HG02623 (cell line): ENCODE data around the gene ACTN1.

Experiments used
- ATAC-seq: cut with Tn5 transposase; IDR thresholded peaks from one replicate; pipeline ENCODE4 v1.9.1; 2021; ENCODE audit warnings: moderate library complexity; ENCODE audit not compliant: unreplicated experiment

ACTN1 gene

DNA sequence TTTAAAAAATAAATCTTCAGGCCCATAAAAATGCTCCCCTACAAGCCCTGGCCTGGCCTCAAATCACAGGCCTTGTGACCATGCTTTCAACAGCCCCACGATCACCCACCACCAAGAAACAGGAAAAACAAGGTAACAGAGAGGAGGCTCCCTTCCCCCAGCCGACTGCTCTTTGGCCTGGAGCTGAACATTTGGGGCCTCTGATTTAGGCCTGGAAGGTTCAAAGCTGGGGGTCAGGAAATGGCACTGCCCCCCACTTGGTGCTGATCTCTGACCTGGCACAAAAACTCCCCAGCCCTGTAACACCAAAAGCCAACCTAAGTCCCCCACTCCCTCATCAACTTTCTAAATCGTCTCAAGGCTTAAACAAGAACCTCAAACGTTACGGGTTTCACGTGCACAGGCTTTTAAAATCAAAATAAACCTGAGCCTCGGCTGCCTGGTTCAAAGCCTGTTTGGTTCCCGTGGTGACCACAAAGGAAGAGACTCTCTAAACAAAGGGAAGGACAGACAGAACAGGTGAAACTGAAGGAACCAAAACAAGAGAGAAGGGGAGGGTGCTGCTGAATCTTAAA, 9.0 kb downstream of the ACTN1 start:
- ATAC-seq, result no peak

DNA sequence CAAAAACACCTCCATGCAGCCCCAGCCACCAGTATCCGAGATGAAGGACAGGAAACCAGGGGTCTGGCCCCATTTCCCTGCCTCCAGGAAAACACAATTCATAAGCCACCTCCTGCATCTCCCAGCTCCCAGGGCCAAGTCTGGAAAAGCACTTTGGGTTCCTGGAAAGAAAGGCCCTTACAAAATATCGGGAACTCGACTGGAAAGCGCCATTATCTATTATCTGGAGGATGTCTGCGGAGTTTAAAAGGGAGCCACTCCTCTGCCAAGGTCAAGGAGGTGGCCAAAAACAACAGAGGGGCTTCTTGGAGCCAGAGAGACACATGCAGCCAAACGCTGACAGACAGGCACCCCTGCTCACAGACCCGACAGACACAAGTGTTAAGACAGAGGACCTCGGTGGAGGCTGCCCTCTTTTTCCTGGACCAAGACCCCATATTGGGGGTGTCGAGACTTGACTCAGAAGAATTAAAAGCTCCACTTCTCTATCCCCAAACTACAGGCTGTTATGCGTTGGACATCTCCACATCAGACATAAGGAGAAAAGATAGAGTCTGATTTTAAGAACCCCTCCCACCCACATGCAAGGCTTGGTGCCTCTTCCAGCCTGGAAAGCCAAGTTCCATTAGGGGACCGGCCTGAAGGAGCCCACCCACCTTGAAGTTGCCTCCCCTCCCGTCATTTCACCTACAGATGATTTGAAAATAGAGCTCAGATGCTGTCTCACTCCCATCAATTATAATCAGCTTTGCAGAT, 9.6 kb downstream of the ACTN1 start:
- ATAC-seq, result no peak

DNA sequence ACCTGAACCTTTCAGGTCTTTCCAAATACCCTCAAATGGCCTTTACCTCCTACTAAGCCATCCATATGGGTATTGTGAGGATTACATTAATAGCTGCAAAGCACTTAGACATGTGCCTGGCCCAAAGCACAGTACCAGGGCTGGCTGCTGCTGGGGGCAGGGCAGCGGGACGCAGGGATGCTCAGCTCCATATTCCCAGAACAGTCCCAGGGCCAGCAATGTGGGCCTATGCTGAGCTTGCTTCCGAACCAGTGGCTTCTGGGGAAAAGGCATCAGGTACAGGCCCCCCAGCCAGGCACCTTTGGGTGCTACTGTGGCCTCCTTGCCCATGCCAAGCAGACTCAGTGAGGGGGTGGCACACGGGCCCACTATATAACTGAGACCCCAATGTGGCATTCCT, 10.4 kb downstream of the ACTN1 start:
- no peak for ATAC-seq

DNA sequence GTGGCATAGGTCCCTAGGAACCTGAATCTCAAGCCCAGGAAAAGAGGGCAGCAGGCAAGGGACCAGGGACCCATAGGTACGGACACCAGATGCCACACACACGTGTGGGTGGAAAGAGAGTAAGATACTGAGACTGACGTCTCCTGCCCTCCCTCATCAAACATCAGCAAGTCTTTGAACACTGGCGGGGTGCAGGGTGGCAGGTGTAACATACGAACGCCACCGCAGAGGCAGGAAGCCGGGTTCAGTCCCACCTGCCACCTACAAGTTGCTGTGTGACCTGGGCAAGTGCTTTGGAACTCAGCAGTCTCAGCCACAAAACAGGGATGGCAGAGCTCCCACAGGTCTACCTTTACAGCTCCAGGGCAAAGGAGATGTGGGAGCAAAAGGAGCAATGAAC, 11.1 kb downstream of the ACTN1 start:
- ATAC-seq, result no peak

DNA sequence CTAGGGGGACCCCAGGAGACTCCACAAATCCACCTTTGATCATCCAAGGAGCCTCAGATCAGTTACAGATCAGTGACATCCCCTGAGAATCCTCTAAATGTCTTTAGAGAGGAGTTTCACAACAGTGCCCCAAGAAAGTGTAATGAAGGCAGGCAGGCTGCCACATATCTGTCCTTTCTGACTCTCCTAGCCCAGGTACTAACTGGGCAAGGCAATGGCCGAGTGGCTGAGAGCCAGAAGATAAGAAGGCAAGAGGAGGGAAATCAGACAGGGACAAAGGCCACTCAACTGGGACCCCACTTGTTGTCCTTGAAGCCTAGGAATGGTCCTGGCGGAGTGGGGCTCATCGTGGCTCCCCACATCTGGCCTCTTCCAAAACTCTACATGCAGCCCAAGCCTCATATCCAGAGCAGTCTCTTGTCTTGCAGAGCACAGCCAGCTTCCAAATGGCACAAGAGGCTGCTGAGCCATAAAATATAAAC, 11.6 kb downstream of the ACTN1 start:
- ATAC-seq, result no peak

DNA sequence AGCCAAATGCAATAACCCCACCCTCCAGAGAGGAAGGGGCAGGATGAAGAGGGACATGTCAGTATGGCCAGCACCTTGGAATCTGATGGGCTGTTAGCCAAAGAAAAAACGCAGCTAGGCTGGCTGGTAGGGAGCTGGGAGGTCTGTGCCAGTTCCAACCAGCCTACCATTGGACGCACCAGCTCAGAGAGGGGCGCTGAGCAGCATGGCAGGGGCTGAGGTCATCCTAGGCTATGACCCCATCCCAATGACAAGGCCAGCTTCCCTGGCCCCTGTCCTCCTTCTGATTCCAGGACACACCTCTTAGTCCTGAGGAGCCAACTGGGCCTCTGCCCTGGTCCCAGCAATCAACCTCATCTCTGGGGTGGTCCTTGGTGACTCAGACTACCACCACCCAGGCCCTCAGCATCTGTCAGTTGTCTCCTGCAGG, 12.2 kb downstream of the ACTN1 start:
- ATAC-seq, result no peak

DNA sequence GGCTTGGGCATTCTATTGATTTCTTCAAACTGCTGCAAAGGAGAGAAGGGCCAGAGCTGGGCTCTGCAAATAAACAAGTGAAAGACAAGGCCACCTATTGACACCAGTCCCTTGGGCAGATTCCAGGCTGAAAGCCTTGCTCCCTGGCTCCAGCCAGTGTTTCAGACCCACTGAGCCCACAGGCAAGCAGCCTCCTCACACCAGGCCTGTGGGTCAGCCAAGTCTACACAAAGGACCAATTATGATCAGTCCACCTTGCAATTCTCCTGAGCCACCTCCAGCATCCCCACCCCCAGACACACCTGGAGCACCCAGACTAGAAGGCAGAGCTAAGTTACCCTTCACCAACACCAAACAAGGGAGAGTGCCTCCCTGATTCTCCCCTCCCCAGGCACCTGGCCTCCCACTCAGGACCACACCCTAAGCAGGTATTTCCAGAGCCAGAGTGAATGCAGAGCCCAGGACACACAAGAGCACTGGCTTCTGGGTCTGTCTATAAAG, 13.8 kb downstream of the ACTN1 start:
- ATAC-seq, result no peak

DNA sequence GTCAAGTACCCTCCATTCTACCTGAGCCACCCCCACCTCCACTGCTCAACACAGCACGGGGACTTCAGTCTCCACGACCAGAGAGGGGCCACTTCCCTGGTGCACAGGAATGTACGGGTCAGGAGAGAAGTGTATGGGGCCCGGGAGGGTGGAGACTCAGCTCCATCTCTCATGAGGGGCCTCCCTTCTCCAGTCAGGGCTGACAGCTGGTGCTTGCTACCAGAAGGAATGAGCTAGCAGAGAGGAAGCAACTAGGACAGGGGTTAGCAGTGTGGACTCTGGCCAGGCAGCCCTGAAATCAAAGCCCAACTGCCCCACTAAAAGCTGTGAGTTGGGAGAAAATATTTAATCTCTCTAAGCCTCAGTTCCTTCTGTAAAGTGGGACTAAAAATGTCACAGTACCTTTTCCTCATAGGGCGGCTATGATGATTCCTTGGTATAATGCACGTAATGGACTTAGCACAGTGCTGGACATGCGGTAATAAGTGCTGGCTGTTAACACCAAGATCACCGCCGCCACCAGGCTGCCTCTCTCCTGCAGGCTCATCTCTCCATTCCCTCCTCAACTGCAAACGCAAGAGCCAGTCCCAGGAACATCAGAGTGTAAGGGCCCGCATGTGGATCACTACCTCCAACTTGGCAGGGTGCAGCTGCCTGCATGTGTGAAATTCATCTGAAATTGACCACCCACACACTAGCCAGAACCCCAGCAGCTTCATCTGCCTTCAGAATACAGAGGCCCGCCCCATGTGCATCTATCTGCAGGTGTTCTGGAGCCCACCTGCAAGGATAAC, 14.6 kb downstream of the ACTN1 start:
- ATAC-seq, result no peak

DNA sequence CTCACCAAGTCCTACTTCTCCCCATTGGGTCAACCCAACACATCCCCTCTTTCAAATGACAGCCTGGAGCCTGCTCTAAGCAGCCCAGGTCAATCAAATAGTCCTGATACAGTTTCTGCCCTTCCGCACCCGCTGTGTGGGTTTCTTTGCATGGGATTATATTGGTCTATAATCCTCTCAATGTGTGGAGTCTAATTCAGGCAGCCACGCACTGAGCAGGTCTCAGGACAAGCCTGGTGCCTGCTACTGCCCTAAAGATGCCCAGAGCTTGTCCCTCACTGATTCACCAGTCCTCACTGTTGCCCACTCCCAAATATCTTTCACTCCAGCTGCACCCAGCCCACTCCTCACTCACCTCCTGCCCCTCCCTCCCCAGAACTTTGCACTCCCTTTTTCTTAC, 16.4 kb downstream of the ACTN1 start:
- ATAC-seq, result no peak

DNA sequence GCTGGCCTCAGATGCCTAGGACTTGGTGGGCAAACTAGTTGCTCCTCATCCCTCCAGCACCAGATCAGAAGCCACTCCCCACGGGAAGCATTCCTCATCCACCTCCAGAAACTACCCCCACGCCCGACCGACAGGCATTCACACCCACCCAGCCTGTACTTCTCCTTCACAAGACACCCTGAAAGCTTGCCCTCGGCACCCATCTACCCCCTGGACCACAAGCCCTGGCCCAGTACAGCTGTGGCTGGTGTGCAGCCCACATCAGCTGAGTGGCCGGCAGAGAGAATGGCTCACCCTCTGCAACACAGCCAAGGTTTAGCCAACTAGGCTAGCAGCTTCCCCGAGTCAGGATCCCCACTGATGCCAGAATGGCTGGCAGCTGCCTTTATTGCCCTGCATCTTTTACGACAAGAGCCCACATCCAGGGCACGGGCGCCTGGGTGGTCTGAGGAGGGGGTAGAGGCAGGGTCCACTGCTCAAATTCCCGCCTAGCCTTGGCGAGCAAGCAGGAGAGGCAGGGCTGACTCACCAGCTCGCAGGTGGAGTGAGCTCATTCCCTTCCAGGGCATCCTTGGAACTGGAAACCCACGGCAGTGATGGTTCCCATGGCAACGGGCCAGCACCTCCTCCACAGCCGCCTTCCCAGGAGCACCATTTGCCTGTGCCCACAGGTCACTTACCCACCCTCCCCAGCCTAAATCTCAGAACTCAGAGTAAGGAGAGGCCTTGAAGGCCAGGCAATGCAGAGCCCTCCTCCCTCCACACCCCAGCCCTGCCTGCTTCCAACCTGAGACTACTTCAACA, 17.1 kb downstream of the ACTN1 start:
- no peak for ATAC-seq

DNA sequence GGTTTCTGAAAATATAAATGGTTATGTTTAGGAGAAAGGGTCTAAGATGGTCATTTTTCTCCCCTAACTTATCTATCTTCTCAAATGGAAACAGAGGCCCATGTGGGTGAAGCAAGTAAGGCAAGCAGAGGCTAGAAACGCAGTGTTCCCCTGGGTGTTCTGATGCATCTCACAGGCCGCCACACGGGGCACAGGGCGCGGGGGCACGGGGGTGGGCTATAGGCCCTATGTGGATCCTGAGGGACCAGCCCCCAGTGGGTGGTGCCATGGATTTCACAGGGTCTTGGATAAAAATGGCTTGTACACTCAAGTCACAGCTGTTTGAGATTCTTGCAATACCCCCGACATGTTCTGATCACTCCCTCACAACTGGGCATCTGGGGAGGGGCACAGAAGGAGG, 17.7 kb downstream of the ACTN1 start:
- ATAC-seq, result no peak

DNA sequence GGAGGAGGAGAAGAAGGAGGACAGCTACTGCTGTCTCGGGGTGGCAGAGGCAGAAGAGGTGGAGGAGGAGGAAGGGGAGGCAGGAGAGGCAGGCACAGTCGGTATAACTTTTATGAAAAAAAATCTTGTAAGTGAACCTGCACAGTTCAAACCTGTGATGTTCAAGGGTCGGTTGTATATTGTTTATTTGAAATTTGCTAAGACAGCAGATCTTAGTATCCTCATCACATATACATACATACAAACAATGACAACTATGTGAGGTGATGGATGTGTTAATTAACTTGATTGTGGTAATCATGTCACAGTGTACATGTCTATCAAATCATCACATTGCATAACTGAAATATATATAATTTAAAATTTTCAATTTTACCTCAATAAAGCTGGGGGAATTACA, 19.0 kb downstream of the ACTN1 start:
- no peak for ATAC-seq

DNA sequence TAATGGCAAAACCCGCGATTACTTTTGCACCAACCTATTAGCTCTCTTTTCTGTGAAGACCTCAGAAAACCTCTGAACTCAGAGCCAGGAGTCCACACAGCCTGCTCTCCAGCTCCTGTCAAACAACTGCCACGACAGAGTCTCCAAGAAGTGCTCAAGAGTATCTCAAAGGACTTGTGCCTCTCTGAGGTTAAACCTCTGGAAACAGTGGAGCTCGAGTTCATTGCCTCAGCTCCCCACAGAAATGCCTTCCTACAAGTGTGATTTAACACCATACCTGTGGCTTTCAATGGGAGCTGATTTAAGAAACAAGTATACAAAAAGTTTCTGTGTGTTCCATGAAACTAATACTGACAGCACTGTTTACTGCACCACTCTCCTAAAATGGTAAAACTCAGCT, 20.1 kb downstream of the ACTN1 start:
- ATAC-seq, result no peak

DNA sequence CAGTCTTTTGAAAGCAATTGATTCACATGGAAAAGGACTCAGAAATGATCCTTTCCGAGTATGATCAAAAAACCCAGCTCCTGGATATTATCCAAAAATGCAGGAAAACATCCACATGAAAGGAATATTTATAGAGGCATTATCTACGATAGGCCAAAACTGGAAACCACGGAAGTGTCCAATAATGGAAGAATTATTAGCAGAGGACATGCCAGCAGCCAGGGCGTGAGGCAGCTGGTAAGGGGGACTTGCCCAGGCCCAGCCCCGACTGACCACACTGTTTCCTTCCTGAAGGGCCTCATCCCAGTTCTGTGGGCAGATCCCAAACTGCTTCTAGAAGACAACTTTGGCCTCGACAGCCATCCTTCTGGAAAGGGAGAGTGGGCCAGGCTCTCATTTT, 20.5 kb downstream of the ACTN1 start:
- ATAC-seq, result no peak

DNA sequence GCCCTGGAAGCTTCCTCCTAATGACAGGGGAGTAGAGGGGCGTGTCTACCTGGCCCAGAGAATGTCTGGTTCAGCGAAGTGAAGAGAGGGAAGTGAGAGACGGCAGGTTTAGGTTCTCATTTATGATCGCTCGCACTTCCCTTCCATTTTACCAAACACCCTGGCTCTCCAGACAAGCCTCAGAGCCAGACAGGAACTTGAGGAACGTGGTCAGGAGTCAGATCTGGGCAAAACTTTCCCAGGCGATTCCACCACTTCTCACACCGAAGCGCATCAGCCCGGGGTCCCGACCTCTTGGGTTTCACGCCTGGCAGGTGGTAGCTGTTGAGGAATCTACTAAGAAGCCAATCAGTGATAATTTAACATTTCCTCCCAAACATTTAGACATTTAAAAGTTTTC, 21.3 kb downstream of the ACTN1 start:
- ATAC-seq, result no peak

DNA sequence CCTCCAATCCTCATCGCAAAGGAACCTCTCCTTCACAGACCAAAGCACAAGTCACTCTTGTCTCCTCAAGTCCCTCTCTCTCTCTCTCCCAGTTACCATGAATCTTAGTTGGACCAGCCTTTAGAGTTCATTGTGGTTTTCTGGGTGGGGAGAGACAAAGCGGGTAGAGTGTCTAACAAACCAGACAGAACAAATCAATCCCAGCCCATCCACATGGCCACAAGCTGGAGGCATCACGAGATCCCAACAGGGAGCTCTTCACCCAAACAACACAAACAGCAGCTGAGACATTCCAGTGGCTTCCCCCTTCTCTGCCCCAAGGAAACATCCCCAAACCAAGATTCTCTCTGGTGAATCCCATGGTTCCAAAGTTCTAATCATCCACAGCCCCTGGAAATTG, 22.4 kb downstream of the ACTN1 start:
- ATAC-seq, result no peak

DNA sequence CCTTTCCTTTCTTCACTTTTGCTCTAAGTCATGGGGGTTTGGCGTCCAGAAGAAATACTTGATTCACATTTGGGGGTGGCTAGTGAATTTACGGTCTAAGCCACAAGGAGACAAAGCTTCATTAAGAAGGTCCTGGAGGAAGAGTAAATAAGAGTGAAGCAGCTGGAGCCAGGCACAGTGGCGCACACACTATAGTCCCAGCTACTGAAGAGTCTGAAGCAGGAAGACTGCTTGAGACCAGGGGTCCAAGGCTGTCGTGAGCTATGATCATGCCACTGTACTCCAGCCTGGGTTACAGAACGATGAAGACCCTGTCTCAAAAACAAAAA, 23.3 kb downstream of the ACTN1 start:
- ATAC-seq, result no peak

DNA sequence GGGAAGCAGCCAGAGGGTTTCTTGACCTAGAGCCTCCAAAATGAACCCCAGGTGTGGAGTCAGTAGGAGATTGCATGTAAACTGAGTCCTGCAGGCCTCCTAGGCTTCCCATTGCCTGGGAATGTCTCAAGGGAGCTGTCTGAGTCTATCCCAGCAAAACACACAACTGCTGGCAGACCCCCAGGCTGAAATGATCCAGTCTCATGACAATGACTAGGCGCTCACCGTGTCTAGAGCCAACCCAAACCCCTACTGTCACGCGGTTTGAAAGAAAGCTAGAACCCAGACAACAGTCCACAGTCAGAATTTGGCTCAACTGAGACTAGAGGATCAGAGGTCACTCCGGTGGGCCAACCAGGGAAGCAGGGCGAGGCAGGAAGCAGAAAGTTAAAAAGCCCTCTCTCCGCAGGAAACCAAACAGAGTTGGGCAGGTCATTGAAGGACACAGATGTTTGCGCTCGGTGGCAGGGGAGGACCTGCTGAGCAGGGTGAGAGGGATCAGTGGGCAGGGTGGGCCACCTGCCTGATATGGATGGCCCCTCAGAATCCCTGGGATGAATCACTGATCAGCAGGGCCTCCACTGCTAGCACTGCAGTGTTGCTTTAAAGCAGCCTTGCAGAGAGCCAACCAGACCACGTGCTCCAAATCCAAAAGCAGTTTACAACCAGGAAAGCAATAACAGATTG, 23.8 kb downstream of the ACTN1 start:
- no peak for ATAC-seq

DNA sequence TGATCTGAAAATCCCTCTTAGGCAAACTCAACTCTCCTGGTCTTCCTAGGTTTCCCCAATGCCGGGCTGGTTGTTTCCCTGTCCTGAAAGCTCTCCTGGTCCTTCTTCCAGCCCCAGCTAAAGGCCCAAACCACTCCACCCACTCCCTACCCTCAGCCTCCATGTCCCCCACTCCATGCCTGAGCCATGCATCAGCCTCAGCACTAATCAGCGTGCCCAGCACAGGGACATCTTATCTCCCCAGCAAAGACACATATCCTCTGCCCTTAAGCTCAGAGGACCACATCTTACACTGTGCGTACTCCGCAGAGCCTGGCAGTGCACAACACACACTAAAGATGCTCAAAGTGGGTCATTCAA, 25.9 kb downstream of the ACTN1 start:
- ATAC-seq, result no peak

DNA sequence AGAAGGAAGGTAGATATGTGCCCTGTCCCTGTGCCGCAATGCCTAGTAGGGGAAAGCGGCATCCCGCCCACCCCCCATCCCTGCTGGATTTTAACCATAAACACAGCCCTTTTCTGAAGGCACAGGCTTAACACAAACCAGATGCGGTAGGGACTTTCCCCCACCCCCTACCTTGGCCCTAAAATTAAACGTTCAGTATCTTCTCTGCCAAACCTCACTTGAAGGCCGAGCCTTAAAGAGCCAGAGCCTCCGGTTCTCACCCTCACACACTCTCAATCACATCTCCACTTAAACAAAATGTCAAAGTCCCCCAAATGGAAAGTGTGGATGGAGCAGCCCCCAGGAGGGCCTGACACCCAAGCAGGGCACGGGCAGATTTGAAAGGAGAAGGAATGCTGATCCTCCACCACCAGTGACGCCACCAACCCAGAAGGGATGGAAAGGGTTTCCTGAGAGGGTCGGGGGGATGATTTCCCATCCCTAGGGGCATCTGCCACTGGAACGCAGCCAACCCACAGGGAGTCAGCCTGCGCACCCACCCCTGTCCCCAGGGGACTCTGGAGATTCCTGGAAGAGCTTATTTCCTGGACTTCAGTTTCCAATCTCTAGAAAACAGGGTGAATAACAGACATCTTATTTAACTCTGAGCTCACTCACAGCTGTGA, 26.4 kb downstream of the ACTN1 start:
- ATAC-seq, result no peak
